Rectal smooth muscle tissue (tissue), 1 donor: ENCODE results near the gene PARP1.

Source experiments
- H3K27ac ChIP-seq: one replicate; pipeline ENCODE4 v1.7.0; 2013; ENCODE audit warnings: low read depth, low read length, inconsistent platforms
- H3K27me3 ChIP-seq: one replicate; pipeline ENCODE4 v1.7.0; 2013; ENCODE audit warnings: low read length; ENCODE audit not compliant: control insufficient read depth, insufficient read depth
- H3K36me3 ChIP-seq: one replicate; pipeline ENCODE4 v1.7.0; 2013; ENCODE audit warnings: low read length; ENCODE audit not compliant: control insufficient read depth, insufficient read depth
- H3K4me1 ChIP-seq: one replicate; pipeline ENCODE4 v1.7.0; 2013; ENCODE audit warnings: low read length; ENCODE audit not compliant: control insufficient read depth, insufficient read depth
- H3K4me3 ChIP-seq: one replicate; pipeline ENCODE4 v1.7.0; 2013; ENCODE audit warnings: low read length
- H3K9ac ChIP-seq: one replicate; pipeline ENCODE4 v1.7.0; 2013; ENCODE audit warnings: low read length

Gene PARP1

DNA sequence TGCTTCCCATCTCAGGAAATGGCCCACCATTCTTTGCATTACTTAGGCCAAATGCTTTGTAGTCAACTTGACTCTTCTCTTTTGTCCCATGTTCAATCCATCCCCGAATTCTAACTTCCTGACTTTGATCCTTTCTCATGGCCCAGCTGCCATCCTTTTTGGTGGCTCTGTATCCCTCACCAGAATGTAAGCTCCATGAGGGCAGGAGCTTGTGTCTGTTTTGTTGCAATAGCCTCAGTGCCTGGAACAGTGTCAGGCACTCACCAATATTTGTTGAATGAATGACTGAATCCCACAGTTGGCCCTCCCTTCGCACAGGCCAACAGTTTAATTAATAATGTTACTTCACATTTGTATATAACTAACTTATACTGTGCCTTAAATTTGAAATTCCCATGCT is 3.1 kb upstream of the PARP1 start:
- H3K4me3 ChIP-seq: no peak overlapping the region
- peaks cover 11% of the 10 kb centered on the region for H3K4me1 ChIP-seq
- no peak overlapping the region for H3K9ac ChIP-seq
- no peak overlapping the region for H3K27ac ChIP-seq
- no peaks in the 10 kb centered on the region for H3K27me3 ChIP-seq
- H3K36me3 ChIP-seq: no peaks in the 10 kb centered on the region

DNA sequence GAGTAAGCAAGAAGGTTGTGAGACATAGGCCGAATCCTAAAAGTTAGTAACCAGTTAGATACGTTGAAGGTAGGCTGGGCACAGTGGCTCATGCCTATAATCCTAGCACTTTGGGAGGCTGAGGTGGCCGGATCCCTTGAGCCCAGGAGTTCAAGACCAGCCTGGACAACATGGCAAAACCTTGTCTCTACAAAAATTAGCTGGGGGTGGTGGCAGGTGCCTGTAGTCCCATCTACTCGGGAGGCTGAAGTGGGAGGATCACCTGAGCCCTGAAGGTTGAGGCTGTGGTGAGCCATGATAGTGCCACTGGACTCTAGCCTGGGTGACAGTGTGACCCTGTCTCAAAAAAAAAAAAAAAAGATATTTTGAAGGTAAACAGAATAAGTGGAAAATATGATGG is 1.5 kb upstream of the PARP1 start:
- H3K4me1 ChIP-seq: peaks cover 15% of the 10 kb centered on the region
- H3K4me3 ChIP-seq: no peak overlapping the region
- no peaks in the 10 kb centered on the region for H3K27me3 ChIP-seq
- H3K36me3 ChIP-seq: no peaks in the 10 kb centered on the region
- no peak overlapping the region for H3K9ac ChIP-seq
- no peak overlapping the region for H3K27ac ChIP-seq

DNA sequence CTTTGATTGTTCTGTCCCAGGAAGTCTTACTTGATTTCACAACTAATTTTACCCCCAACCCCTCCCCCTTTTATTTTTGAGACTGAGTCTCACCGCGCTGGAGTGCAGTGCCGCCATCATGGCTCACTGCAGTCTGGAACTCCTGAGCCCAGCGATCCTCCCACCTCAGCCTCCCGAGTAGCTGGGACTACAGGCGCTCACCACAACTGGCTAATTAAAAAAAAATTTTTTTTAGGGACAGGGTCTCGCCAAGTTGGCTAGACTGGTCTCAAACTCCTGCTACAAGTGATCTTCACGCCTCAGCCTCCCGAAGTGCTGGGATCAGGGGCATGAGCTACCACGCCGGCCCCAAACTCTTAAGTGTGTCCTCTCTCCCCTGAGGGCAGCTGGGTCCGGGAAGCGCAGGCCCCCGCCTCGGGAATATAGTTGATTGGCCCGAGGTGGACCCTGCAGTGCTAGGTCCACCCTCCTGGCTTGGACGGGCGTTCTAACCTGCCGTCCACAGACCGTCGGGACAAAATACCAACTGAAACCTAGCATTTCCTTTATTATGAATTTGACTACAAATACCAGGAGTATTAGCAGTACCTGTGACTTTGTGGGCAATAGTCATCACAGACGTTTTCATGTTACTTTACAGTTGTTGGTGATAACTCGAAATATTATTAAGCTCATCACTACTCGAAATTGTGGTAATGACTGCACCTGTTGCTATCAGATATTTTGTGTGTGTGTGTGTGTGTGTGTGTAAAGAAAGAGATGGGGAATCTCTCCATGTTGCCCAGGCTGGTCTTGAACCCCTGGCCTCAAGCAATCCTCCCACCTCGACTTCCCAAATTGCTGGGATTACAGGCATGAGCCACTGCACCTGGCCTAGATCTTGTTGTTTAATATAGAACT is 642 bp upstream of the PARP1 start:
- Histone ChIP-seq H3K36me3 (no peaks in the 10 kb centered on the region), H3K27me3 (no peaks in the 10 kb centered on the region), H3K9ac (no peak overlapping the region), H3K4me3 (peak overlapping the region; percentile 87), H3K4me1 (peaks cover 22% of the 10 kb centered on the region), H3K27ac (peak overlapping the region; percentile 72)

DNA sequence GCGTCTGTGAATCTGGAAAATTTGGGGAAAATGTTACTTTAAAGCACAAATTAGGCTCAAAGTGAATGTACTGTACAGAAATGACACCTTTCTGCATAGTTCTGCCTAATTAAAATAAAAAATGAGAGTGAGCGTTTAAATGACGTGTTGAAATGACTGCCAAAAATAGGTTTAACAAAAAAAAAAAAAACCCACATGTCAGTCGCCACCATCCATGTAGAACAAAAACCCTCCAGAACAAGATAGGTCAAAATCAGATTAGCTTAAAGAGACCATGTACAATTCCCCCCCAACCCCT is 745 bp downstream of the PARP1 start:
- H3K36me3 ChIP-seq: no peaks in the 10 kb centered on the region
- H3K27ac ChIP-seq: peak overlapping the region; percentile 81
- peak overlapping the region; percentile 58 for H3K9ac ChIP-seq
- peak overlapping the region; percentile 87 for H3K4me3 ChIP-seq
- peaks cover 34% of the 10 kb centered on the region for H3K4me1 ChIP-seq
- H3K27me3 ChIP-seq: no peaks in the 10 kb centered on the region

DNA sequence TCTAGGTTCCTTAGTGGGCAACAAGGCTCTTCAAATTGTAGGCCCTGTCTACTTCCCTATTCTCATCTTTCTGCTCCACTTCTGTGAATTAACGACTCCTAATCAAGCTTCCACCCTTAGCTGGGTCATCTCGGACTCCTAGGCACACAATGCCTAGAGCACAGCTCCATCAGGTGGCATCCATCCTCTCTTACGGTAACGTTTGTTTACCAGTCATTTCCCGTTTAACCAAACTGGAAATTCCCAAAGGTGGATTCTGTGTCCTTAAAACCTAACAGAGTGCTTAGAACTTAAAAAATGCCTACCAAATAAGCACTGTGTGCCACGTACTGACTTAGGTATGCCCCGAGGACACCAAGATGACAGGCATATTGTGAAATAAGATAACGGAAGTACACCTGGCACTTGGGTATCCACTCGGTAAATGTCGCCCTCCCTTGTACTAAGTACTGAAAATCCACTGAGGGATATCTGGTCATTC is 1.5 kb downstream of the PARP1 start:
- no peaks in the 10 kb centered on the region for H3K36me3 ChIP-seq
- H3K27ac ChIP-seq: peak overlapping the region; percentile 81
- H3K27me3 ChIP-seq: no peaks in the 10 kb centered on the region
- peaks cover 41% of the 10 kb centered on the region for H3K4me1 ChIP-seq
- peak overlapping the region; percentile 87 for H3K4me3 ChIP-seq
- no peak overlapping the region for H3K9ac ChIP-seq

DNA sequence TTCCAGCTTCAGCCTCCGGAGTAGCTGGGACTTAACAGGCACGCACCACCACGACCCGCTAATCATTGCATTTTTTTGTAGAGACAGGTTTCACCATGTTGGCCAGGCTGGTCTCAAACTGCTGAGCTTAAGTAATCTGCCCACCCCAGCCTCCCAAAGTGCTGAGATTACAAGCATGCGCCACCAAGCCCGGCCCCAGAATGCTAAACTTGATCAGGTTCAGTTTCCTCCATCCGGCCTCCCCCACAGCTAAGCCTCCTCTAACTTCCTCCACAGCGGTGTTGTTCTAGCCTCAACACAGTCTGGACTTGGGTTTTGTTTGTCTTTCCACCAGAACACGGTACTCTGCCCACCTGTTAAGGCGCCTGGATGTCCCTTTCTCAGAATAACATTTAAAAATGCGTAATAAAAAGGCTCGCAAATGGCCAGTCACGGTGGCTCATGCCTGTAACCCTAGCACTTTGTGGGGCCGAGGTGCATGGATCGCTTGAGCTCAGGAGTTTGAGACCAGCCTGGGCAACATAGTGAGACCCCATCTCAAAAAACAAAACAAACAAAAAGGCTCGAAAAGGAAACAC is 2.4 kb downstream of the PARP1 start:
- Histone ChIP-seq H3K36me3 (peaks cover 5% of the 10 kb centered on the region), H3K27ac (no peak overlapping the region), H3K27me3 (no peaks in the 10 kb centered on the region), H3K4me3 (peak overlapping the region; percentile 30), H3K9ac (no peak overlapping the region), H3K4me1 (peaks cover 48% of the 10 kb centered on the region)

DNA sequence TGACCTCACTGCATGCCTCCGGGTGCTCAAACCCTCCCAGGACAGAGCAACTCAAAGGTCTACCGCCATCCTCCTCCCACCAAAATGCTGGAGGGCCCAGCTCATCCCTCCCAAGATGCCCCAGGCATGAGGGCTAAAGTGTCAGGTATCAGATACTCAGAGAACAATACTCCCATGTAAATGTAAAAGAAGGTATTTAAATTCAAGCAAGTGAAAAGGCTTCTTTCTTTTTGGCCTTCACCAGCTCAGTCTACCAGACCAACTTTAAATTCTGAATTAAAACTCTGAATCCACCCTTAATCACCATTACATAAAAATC is 3.0 kb downstream of the PARP1 start:
- Histone ChIP-seq H3K4me1 (peaks cover 51% of the 10 kb centered on the region), H3K27ac (no peak overlapping the region)

DNA sequence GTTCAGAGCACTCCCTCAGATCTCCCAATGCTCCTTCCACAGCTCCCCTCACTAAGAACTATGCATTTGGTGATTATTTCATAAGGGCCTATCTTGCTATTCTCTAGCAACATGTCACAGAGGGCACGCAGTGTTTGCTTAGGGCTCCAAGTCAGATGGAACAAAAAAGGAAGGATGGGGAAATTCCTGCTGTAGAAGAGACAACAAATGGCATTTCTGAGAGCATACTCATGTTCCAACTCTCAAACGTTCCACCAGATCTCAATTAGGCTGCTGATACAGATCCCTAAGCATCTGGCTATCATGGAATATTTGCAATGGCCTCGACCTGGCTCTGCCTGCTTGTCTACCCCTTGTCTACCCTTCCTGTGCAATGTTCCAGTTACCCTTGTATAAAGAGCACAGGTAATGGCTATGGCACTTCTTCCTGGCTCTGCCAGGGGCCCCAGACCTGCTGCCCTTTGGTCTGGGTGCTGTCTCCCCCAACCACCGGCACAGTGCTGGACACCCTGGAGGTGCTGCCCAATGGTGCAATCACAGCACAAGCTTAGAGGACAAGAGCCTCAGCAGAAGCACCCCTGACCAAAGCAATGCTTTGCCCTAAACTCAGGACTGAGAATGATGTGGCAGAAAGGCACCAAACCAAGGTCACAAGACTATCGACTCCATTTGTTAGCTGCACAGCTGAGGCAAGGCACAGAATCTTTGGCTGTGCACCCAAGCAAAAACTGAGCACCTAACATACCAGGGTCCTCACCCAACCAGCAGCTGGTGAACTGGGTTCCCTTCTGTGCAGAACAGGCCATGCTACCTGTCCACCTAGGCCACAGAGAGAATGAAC is 3.6 kb downstream of the PARP1 start:
- peaks cover 6% of the 10 kb centered on the region for H3K36me3 ChIP-seq
- H3K27me3 ChIP-seq: no peaks in the 10 kb centered on the region
- H3K4me1 ChIP-seq: peaks cover 51% of the 10 kb centered on the region
- no peak overlapping the region for H3K27ac ChIP-seq
- peak overlapping the region; percentile 11 for H3K4me3 ChIP-seq
- no peak overlapping the region for H3K9ac ChIP-seq

More for the DNA sequence above, 3.0 kb downstream of the PARP1 start:
- Histone ChIP-seq H3K36me3 (peaks cover 6% of the 10 kb centered on the region), H3K9ac (no peak overlapping the region), H3K4me3 (peak overlapping the region; percentile 11), H3K27me3 (no peaks in the 10 kb centered on the region)

DNA sequence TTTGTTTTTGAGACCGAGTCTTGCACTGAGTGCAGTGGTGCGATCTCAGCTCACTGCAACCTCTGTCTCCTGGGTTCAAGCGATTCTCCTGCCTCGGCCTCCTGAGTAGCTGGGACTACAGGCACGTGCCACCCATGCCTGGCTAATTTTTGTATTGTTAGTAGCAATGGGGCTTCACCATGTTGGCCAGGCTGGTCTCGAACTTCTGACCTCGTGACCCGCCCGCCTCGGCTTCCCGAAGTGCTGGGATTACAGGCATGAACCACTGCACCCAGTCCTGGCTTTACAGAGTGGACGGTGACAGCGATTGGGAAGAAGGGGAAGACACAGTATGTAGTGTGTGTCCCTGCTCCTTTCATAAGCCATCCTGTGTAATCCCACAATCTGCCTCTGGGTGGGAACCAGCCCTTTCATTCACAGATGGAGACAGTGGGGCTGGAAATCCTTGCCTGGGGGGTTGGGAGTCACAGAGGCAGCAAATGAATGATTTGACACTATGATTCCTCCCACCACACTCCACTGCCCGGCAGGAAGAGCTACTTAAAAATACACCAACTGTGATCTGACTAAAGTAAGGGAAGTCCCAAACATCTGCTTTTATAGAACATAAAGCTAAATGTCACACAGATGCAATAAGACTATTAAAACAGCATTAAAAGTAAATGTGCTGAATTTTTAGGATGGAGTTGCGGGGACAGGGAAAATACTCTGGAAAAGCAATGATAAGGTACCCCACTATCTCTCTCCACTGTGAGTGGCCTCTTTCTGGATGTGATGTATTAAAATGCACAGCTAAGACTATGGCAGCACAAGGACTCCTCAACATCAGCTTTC is 4.5 kb downstream of the PARP1 start:
- Histone ChIP-seq H3K4me3 (no peak overlapping the region), H3K36me3 (peaks cover 6% of the 10 kb centered on the region), H3K9ac (no peak overlapping the region), H3K27ac (no peak overlapping the region), H3K27me3 (no peaks in the 10 kb centered on the region), H3K4me1 (peaks cover 51% of the 10 kb centered on the region)

DNA sequence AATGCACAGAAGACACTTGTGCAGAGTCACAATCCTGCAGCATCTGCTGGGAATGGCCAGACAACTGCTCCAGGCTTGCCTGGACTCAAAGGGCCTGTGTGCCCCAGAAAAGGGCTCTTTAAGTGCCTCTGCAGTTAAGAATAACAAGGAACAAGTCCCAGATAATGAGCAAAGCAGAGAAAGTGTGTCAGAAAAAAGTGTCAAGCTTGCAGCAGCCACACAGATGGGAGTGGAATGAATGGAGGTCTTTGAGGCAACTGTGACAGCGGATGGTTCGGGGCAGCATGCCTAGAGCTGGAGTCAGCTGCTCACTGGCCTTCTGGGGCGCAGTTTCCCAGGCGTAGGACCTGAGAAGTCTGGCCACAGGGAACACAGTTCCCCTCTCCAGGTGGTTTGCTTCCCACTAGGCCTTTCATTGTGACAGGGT is 5.1 kb downstream of the PARP1 start:
- Histone ChIP-seq H3K4me3 (no peak overlapping the region), H3K27ac (peak overlapping the region; percentile 82), H3K36me3 (peaks cover 6% of the 10 kb centered on the region), H3K9ac (no peak overlapping the region), H3K27me3 (no peaks in the 10 kb centered on the region), H3K4me1 (peaks cover 51% of the 10 kb centered on the region)

DNA sequence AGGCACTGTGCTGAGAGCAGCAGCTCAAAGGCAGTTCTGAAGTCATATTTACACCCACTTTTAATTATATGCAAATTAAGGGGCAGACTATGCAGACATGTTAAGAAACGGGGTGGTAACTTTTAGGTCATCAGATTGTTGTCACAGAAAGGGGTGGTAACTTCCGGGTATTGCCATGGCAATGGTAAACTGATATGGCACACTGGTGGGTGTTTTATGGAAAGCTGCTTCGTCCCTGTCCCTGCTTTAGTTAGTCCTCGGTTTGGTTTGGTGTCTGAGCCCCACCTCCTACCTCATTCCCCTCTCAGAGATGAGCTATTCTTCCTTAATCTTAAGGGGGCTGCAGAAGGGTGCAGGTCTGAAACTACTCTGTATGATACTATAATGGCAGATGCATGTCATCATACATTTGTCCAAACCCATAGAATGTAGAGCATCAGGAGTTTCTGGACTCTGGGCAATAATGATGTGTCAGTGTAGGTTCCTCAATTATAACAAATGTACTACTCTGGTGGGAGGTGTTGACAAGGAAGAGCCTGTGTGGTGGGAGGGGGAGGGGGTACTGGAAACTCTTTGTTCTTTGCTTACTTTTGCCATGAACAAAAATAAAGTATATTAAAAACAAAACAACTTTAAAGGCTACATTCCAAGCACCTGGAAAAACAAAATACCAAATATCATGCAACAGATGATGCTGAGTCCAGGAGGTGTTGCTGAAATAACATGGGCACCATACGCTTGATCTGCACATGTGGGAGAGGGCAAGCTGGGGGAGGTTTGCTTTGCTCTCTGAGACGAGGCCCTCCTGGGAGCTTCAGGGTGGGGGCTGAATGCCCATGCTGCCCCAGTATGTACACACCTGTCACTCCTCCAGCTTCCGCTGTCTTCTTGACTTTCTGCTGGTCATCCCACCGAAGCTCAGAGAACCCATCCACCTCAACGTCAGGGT is 6.3 kb downstream of the PARP1 start:
- Histone ChIP-seq H3K9ac (no peak overlapping the region), H3K27me3 (no peaks in the 10 kb centered on the region), H3K4me3 (no peak overlapping the region), H3K4me1 (peaks cover 52% of the 10 kb centered on the region), H3K36me3 (peaks cover 6% of the 10 kb centered on the region), H3K27ac (peak overlapping the region; percentile 82)
